ENCODE data around the gene RHAG.

RHAG gene

GRCh38 chr6:49636713-49637349, at the start of gene RHAG:
TSS of gene RHAG (minus strand) at chr6:49636839. CDS start at chr6:49636812, 27 bp downstream.
- TF ChIP-seq, protein P1, sequence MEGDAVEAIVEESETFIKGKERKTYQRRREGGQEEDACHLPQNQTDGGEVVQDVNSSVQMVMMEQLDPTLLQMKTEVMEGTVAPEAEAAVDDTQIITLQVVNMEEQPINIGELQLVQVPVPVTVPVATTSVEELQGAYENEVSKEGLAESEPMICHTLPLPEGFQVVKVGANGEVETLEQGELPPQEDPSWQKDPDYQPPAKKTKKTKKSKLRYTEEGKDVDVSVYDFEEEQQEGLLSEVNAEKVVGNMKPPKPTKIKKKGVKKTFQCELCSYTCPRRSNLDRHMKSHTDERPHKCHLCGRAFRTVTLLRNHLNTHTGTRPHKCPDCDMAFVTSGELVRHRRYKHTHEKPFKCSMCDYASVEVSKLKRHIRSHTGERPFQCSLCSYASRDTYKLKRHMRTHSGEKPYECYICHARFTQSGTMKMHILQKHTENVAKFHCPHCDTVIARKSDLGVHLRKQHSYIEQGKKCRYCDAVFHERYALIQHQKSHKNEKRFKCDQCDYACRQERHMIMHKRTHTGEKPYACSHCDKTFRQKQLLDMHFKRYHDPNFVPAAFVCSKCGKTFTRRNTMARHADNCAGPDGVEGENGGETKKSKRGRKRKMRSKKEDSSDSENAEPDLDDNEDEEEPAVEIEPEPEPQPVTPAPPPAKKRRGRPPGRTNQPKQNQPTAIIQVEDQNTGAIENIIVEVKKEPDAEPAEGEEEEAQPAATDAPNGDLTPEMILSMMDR (IDR thresholded peaks at IDR 0.05; ENCODE audit: insufficient read depth, low read length, missing control alignments): no peak
- POLR2A ChIA-PET: no interaction called here
- CTCF ChIA-PET: no interaction called here
- no peak for DNase-seq (ENCODE audit: low read depth, low spot score)
- no peak within 1 kb of the TSS for H3K4me3 ChIP-seq (ENCODE audit: low read depth, low read length)

- POLR2A ChIA-PET: no interaction called here
- TF ChIP-seq, protein P1 (IDR thresholded peaks at IDR 0.05; ENCODE audit: insufficient read depth, low read length, missing control alignments): no peak
- CTCF ChIA-PET: no interaction called here
- DNase-seq (ENCODE audit: low read depth, low spot score): no peak
- H3K4me3 ChIP-seq (ENCODE audit: low read depth, low read length): no peak overlapping the region
Observed at GRCh38 chr6:49676671-49677281, 40.1 kb upstream of the RHAG start.

DNA sequence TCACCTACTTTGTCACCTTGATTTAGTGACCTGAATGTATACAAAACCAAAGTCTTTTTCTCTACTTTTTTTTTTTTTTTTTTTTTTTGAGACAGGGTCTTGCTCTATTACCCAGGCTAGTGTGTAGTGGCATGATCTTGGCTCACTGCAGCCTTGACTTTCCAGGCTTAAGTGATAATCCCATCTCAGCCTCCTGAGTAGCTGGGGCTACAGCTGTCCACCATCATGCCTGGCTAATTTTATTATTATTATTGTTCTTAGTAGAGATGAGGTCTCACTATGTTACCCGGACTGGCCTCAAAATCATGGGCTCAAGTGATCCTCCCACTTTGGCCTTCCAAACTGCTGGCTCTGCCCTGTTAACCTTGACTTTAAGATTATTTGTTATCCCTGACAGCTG, 39.2 kb upstream of the RHAG start:
- DNase-seq (ENCODE audit: low read depth, low spot score): no peak
- POLR2A ChIA-PET: no interaction called here
- TF ChIP-seq, protein P1 (IDR thresholded peaks at IDR 0.05; ENCODE audit: insufficient read depth, low read length, missing control alignments): no peak
- no peak overlapping the region for H3K4me3 ChIP-seq (ENCODE audit: low read depth, low read length)
- CTCF ChIA-PET: no interaction called here

DNA sequence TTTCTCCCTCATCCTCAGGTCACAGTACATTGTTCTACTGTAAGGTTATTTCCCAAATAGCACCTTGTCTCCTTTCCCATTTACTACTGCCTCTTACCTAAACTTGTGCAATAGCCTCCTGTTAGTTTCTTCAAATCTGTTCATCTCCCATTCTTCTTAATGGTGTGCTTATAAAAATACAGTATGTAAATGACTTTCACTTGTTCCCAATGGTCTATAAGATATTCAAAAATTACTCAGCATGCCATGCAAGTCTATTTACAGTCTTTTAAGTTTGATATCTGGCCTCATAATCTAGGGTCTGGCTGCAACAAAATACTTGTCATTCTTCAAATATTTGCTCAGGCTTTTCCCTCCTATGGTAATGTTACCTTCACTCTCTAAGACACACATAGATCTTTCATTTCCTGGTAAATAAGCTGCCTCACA, 31.5 kb upstream of the RHAG start:
- POLR2A ChIA-PET: no interaction called here
- no peak overlapping the region for H3K4me3 ChIP-seq (ENCODE audit: low read depth, low read length)
- CTCF ChIA-PET: no interaction called here
- TF ChIP-seq, protein P1 (IDR thresholded peaks at IDR 0.05; ENCODE audit: insufficient read depth, low read length, missing control alignments): no peak
- no peak for DNase-seq (ENCODE audit: low read depth, low spot score)

GRCh38 chr6:49666930-49667757, 30.5 kb upstream of the RHAG start:
- ChIA-PET CTCF (no interaction called here), POLR2A (no interaction called here)
- no peak for DNase-seq (ENCODE audit: low read depth, low spot score)
- TF ChIP-seq, protein P1 (IDR thresholded peaks at IDR 0.05; ENCODE audit: insufficient read depth, low read length, missing control alignments): no peak
- H3K4me3 ChIP-seq (ENCODE audit: low read depth, low read length): no peak overlapping the region

GRCh38 chr6:49666480-49666879, 29.8 kb upstream of the RHAG start:
- no peak overlapping the region for H3K4me3 ChIP-seq (ENCODE audit: low read depth, low read length)
- CTCF ChIA-PET: no interaction called here
- POLR2A ChIA-PET: no interaction called here
- no peak for DNase-seq (ENCODE audit: low read depth, low spot score)
- TF ChIP-seq, protein P1 (IDR thresholded peaks at IDR 0.05; ENCODE audit: insufficient read depth, low read length, missing control alignments): no peak
